HEK293 (cell line): ENCODE results near the gene ANKRD23.
"Not testable (repeated sequence)": the region's sequence is repeated elsewhere in the genome, so short reads cannot be mapped to it uniquely, and the experiment has no call there.

ENCODE experiments used
- CTCF ChIA-PET: fragments of 350-600 bp; formaldehyde crosslinking; extraction: SDS; loops from one replicate; lab custom pipeline; 2021; ENCODE audit warnings: antibody characterized with exemption; lab: Yijun Ruan, JAX
- POLR2A ChIA-PET: fragments of 300-600 bp; formaldehyde crosslinking; extraction: SDS; loops from one replicate; lab custom pipeline; 2020; ENCODE audit warnings: antibody characterized with exemption, inconsistent platforms; lab: Yijun Ruan, JAX
- H3K27ac ChIP-seq: fragments of 200-500 bp; sonication (Bioruptor generic); 2 replicates; pipeline ENCODE4 v1.5.1; 2014; ENCODE audit warnings: low read depth, low read length, control low read depth, inconsistent platforms; ENCODE audit errors: extremely low read depth
- H3K36me3 ChIP-seq, 2 experiments: fragments of 200-500 bp in 1 of 2; sonication (Bioruptor generic) in 1 of 2; 1 replicate in 1 of 2; 2 replicates in 1 of 2; pipeline ENCODE4 v1.5.1; 2014 to 2017; ENCODE audit warnings: inconsistent platforms in 2 of 2, low read length in 2 of 2; ENCODE audit not compliant: control insufficient read depth in 2 of 2, insufficient read depth in 1 of 2
- H3K4me1 ChIP-seq: fragments of 200-500 bp; sonication (Bioruptor generic); 2 replicates; pipeline ENCODE4 v1.5.1; 2014; ENCODE audit warnings: mild to moderate bottlenecking, low read length, inconsistent platforms; ENCODE audit not compliant: control insufficient read depth, insufficient read depth
- H3K4me3 ChIP-seq: 2 replicates; pipeline ENCODE4 v1.5.1; 2011; ENCODE audit warnings: low read depth, mild to moderate bottlenecking, control low read depth, low read length, moderate library complexity
- H3K9me3 ChIP-seq: fragments of 200-500 bp; sonication (Bioruptor generic); 2 replicates; pipeline ENCODE4 v1.5.1; 2014; ENCODE audit warnings: low read depth, low read length, inconsistent platforms; ENCODE audit not compliant: control insufficient read depth, insufficient read depth
- BCL11A ChIP-seq: fragments of 450-650 bp; formaldehyde crosslinking; IDR thresholded peaks from 2 replicates; pipeline ENCODE4 v1.5.1; 2016; ENCODE audit warnings: low read depth, missing biosample characterization, missing genetic modification characterization
- CTCF ChIP-seq: fragments of 450-650 bp; formaldehyde crosslinking; IDR thresholded peaks from 2 replicates; pipeline ENCODE4 v1.5.1; 2016; ENCODE audit warnings: missing biosample characterization, missing genetic modification characterization
- EGR2 ChIP-seq: fragments of 450-650 bp; formaldehyde crosslinking; IDR thresholded peaks from 2 replicates; pipeline ENCODE4 v1.5.1; 2016; ENCODE audit warnings: low read depth, missing biosample characterization, missing genetic modification characterization
- GLI2 ChIP-seq: fragments of 450-650 bp; formaldehyde crosslinking; IDR thresholded peaks from 2 replicates; pipeline ENCODE4; 2017; ENCODE audit warnings: missing biosample characterization, missing genetic modification characterization, low read depth, borderline replicate concordance
- GLIS1 ChIP-seq: fragments of 450-650 bp; formaldehyde crosslinking; IDR thresholded peaks from 2 replicates; pipeline ENCODE4 v1.5.1; 2016; ENCODE audit warnings: missing biosample characterization, missing genetic modification characterization
- KLF7 ChIP-seq: fragments of 450-650 bp; formaldehyde crosslinking; IDR thresholded peaks from 2 replicates; pipeline ENCODE4 v1.5.1; 2016; ENCODE audit warnings: missing biosample characterization, missing genetic modification characterization, borderline replicate concordance
- PRDM4 ChIP-seq: fragments of 450-650 bp; formaldehyde crosslinking; IDR thresholded peaks from 2 replicates; pipeline ENCODE4 v1.5.1; 2017; ENCODE audit warnings: missing biosample characterization, missing genetic modification characterization
- ZBTB17 ChIP-seq: fragments of 450-650 bp; formaldehyde crosslinking; IDR thresholded peaks from 2 replicates; pipeline ENCODE4 v1.5.1; 2016; ENCODE audit warnings: missing biosample characterization, missing genetic modification characterization
- ZBTB6 ChIP-seq: fragments of 450-650 bp; formaldehyde crosslinking; IDR thresholded peaks from 2 replicates; pipeline ENCODE4 v1.5.1; 2017; ENCODE audit warnings: missing biosample characterization, missing genetic modification characterization
- ZEB2 ChIP-seq: fragments of 450-650 bp; formaldehyde crosslinking; IDR thresholded peaks from 2 replicates; pipeline ENCODE4 v1.5.1; 2016; ENCODE audit warnings: missing biosample characterization, missing genetic modification characterization
- ZFHX2 ChIP-seq: fragments of 450-650 bp; formaldehyde crosslinking; conservative IDR thresholded peaks from 2 replicates; pipeline ENCODE4 v1.5.1; 2016; ENCODE audit warnings: missing biosample characterization, missing genetic modification characterization
- ZFP37 ChIP-seq: fragments of 450-650 bp; formaldehyde crosslinking; IDR thresholded peaks from 2 replicates; pipeline ENCODE4 v1.5.1; 2016; ENCODE audit warnings: missing biosample characterization, missing genetic modification characterization
- ZFP41 ChIP-seq: fragments of 450-650 bp; formaldehyde crosslinking; IDR thresholded peaks from 2 replicates; pipeline ENCODE4 v1.5.1; 2016; ENCODE audit warnings: missing biosample characterization, missing genetic modification characterization, borderline replicate concordance
- ZFP69B ChIP-seq: fragments of 450-650 bp; formaldehyde crosslinking; IDR thresholded peaks from 2 replicates; pipeline ENCODE4 v1.5.1; 2016; ENCODE audit warnings: missing biosample characterization, missing genetic modification characterization
- ZNF10 ChIP-seq: fragments of 450-650 bp; formaldehyde crosslinking; IDR thresholded peaks from 2 replicates; pipeline ENCODE4 v1.5.1; 2017; ENCODE audit warnings: missing biosample characterization, missing genetic modification characterization
- ZNF112 ChIP-seq: fragments of 450-650 bp; formaldehyde crosslinking; IDR thresholded peaks from 2 replicates; pipeline ENCODE4 v1.5.0; 2017; ENCODE audit warnings: missing biosample characterization, missing genetic modification characterization
- ZNF138 ChIP-seq: fragments of 450-650 bp; formaldehyde crosslinking; IDR thresholded peaks from 2 replicates; pipeline ENCODE4 v1.5.1; 2016; ENCODE audit warnings: missing biosample characterization, missing genetic modification characterization, borderline replicate concordance
- ZNF202 ChIP-seq: fragments of 450-650 bp; formaldehyde crosslinking; IDR thresholded peaks from 2 replicates; pipeline ENCODE4 v1.5.1; 2016; ENCODE audit warnings: missing biosample characterization, missing genetic modification characterization, borderline replicate concordance
- ZNF223 ChIP-seq: fragments of 450-650 bp; formaldehyde crosslinking; IDR thresholded peaks from 2 replicates; pipeline ENCODE4 v1.5.1; 2016; ENCODE audit warnings: missing biosample characterization, missing genetic modification characterization
- ZNF292 ChIP-seq: fragments of 450-650 bp; formaldehyde crosslinking; IDR thresholded peaks from 2 replicates; pipeline ENCODE4 v1.5.1; 2016; ENCODE audit warnings: low read depth, missing biosample characterization, missing genetic modification characterization, borderline replicate concordance
- ZNF324 ChIP-seq: fragments of 450-650 bp; formaldehyde crosslinking; IDR thresholded peaks from 2 replicates; pipeline ENCODE4 v1.5.1; 2016; ENCODE audit warnings: missing biosample characterization, missing genetic modification characterization
- ZNF394 ChIP-seq: fragments of 450-650 bp; formaldehyde crosslinking; IDR thresholded peaks from 2 replicates; pipeline ENCODE4 v1.5.1; 2016; ENCODE audit warnings: missing biosample characterization, missing genetic modification characterization, mild to moderate bottlenecking, moderate library complexity, borderline replicate concordance
- ZNF560 ChIP-seq: fragments of 450-650 bp; formaldehyde crosslinking; IDR thresholded peaks from 2 replicates; pipeline ENCODE4 v1.5.1; 2017; ENCODE audit warnings: missing biosample characterization, missing genetic modification characterization, borderline replicate concordance
- ZNF580 ChIP-seq: fragments of 450-650 bp; formaldehyde crosslinking; IDR thresholded peaks from 2 replicates; pipeline ENCODE4 v1.5.1; 2016; ENCODE audit warnings: missing biosample characterization, missing genetic modification characterization
- ZNF658 ChIP-seq: fragments of 450-650 bp; formaldehyde crosslinking; IDR thresholded peaks from 2 replicates; pipeline ENCODE4; 2016; ENCODE audit warnings: missing biosample characterization, missing genetic modification characterization
- ZNF777 ChIP-seq: fragments of 450-650 bp; formaldehyde crosslinking; IDR thresholded peaks from 2 replicates; pipeline ENCODE4 v1.5.1; 2017; ENCODE audit warnings: missing biosample characterization, missing genetic modification characterization, borderline replicate concordance
- ZNF792 ChIP-seq: fragments of 450-650 bp; formaldehyde crosslinking; IDR thresholded peaks from 2 replicates; pipeline ENCODE4 v1.5.1; 2016; ENCODE audit warnings: missing biosample characterization, missing genetic modification characterization

The ANKRD23 gene

GRCh38 chr2:96865654-96866053, 21.8 kb upstream of the ANKRD23 start (continued):
- no peak for TF ChIP-seq PRDM4 (tag by site-specific recombination)
- TF ChIP-seq, all 188 proteins: peak for 0

- POLR2A ChIA-PET: no interaction called here
- no peak overlapping the region for H3K4me3 ChIP-seq
- H3K36me3 ChIP-seq: peaks cover 0 to 74% of the 10 kb centered on the region in 2 experiments; a peak in 1 of 3 replicates
- no peaks in the 10 kb centered on the region for H3K9me3 ChIP-seq
- peaks cover 3% of the 10 kb centered on the region; the same call in 1 of the 2 replicates for H3K4me1 ChIP-seq
- TF ChIP-seq ZNF292: no peak
- no peak for TF ChIP-seq ZNF792
- TF ChIP-seq GLIS1: no peak
- TF ChIP-seq ZNF10 (tag by site-specific recombination): no peak
- no peak for TF ChIP-seq KLF7 (tag by site-specific recombination)
- no peak for TF ChIP-seq ZNF394
- no peak for TF ChIP-seq ZNF202 (tag by site-specific recombination)
- TF ChIP-seq ZNF777: no peak
- no peak for TF ChIP-seq ZNF112 (tag by site-specific recombination)
- no peak for TF ChIP-seq EGR2
- no peak for TF ChIP-seq ZFHX2 (tag by site-specific recombination)
- CTCF ChIA-PET: interaction anchor here (0.5 kb wide), 1 partner anchor 528 kb away, joined by 3 read pairs; no protein-coding TSS in a partner anchor
- H3K27ac ChIP-seq: no peak overlapping the region
Measured at GRCh38 chr2:96864343-96865091, 20.7 kb upstream of the ANKRD23 start.

GRCh38 chr2:96863575-96864342, 19.9 kb upstream of the ANKRD23 start:
- ChIA-PET POLR2A (no interaction called here), CTCF (interaction anchor here (0.5 kb wide), 1 partner anchor 527 kb away, joined by 3 read pairs; no protein-coding TSS in a partner anchor)
- H3K36me3 ChIP-seq: peaks cover 0 to 74% of the 10 kb centered on the region in 2 experiments; a peak in 1 of 3 replicates

GRCh38 chr2:96863056-96863455, 19.2 kb upstream of the ANKRD23 start:
- POLR2A ChIA-PET, H3K9me3 ChIP-seq, H3K4me1 ChIP-seq, H3K4me3 ChIP-seq, H3K27ac ChIP-seq: not testable (repeated sequence)
- CTCF ChIA-PET: interaction anchor here (0.9 kb wide), 1 partner anchor 88 kb away, joined by 5 read pairs; no protein-coding TSS in a partner anchor
- peaks cover 0 to 74% of the 10 kb centered on the region in 2 experiments; a peak in 1 of 3 replicates for H3K36me3 ChIP-seq

More at GRCh38 chr2:96863575-96864342, 19.9 kb upstream of the ANKRD23 start:
- no peak overlapping the region for H3K27ac ChIP-seq
- H3K9me3 ChIP-seq: no peaks in the 10 kb centered on the region
- H3K4me1 ChIP-seq: peaks cover 3% of the 10 kb centered on the region; the same call in 1 of the 2 replicates
- no peak overlapping the region for H3K4me3 ChIP-seq
- no peak for TF ChIP-seq ZNF560 (tag by site-specific recombination)
- no peak for TF ChIP-seq CTCF
- TF ChIP-seq ZNF580 (tag by site-specific recombination): no peak
- TF ChIP-seq ZFP37: no peak
- no peak for TF ChIP-seq ZBTB6
- no peak for TF ChIP-seq ZBTB17 (tag by site-specific recombination)
- TF ChIP-seq ZNF138 (tag by site-specific recombination): no peak
- no peak for TF ChIP-seq BCL11A (tag by site-specific recombination)
- TF ChIP-seq ZNF658 (tag by site-specific recombination): no peak
- no peak for TF ChIP-seq ZEB2 (tag by site-specific recombination)
- TF ChIP-seq ZNF324: no peak
- no peak for TF ChIP-seq GLI2 (tag by site-specific recombination)
- no peak for TF ChIP-seq ZNF223 (tag by site-specific recombination)
- TF ChIP-seq ZFP69B (tag by site-specific recombination): no peak
- TF ChIP-seq ZFP41 (tag by site-specific recombination): no peak
